Spinal cord (tissue), 10 donors: Measurements from ENCODE around the gene COG1. TPM values are rescaled to one million over a fixed set of nuclear protein-coding genes. Genes with fewer than 3 reads are reported as not detected.

Experiments used
- DNase-seq, 6 donors: peaks; one replicate each; pipeline versions ENCODE4 v3.0.0 to v3.0.0-alpha.2; 2013 to 2015; ENCODE audit warnings: low spot score in 6 of 6, low read depth in 4 of 6
- H3K27ac ChIP-seq: one replicate; pipeline ENCODE4 v1.5.1; 2013; ENCODE audit warnings: low read depth, low read length, control low read depth
- H3K27me3 ChIP-seq: one replicate; pipeline ENCODE4 v1.6.1; 2013; ENCODE audit warnings: low read length; ENCODE audit not compliant: control insufficient read depth, insufficient read depth
- H3K36me3 ChIP-seq: one replicate; pipeline ENCODE4 v1.6.1; 2013; ENCODE audit warnings: low read length; ENCODE audit not compliant: control insufficient read depth, insufficient read depth
- H3K4me1 ChIP-seq: one replicate; pipeline ENCODE4 v1.6.1; 2013; ENCODE audit warnings: low read length; ENCODE audit not compliant: control insufficient read depth, insufficient read depth
- H3K4me3 ChIP-seq: one replicate; pipeline ENCODE4 v1.5.1; 2013; ENCODE audit warnings: low read depth, low read length, control low read depth
- H3K9me3 ChIP-seq: one replicate; pipeline ENCODE4 v1.6.1; 2013; ENCODE audit warnings: low read length; ENCODE audit not compliant: control insufficient read depth, insufficient read depth
- WGBS: methylation state at CpG from one replicate; pipeline ENCODE4 v1.1.5; 2013; ENCODE audit warnings: missing lambda C conversion rate; ENCODE audit not compliant: insufficient coverage; 5-methylcytosine and 5-hydroxymethylcytosine counted together
- polyA plus RNA-seq, 2 donors: library from polyadenylated mRNA; unstranded; fragments of 120-200 nt; gene quantifications; one replicate each; pipeline ENCODE4 v1.2.1, GENCODE V29; 2013; ENCODE audit not compliant: insufficient read length in 2 of 2
- total RNA-seq, 2 donors: library from RNA; depleted of rRNA in 1 of 2; stranded (reverse); fragments of 120-200 nt in 1 of 2; fragments of >200 nt in 1 of 2; gene quantifications; one replicate each; pipeline versions ENCODE4 v1.2.3 to v1.2.4, GENCODE V29; 2013 to 2014
- donor health status: healthy.

Gene COG1
- total and polyA plus RNA-seq, 4 donors = 18.7 to 64.7 (median 45.6) TPM

- WGBS = 100% methylated on average over 6 of the region's 10 CpGs
- H3K4me1 ChIP-seq = peaks cover 23% of the 10 kb centered on the region
- H3K9me3 ChIP-seq = no peaks in the 10 kb centered on the region
- H3K36me3 ChIP-seq = peaks cover 13% of the 10 kb centered on the region
- no peaks in the 10 kb centered on the region for H3K27me3 ChIP-seq
- H3K27ac ChIP-seq = no peak overlapping the region
- H3K4me3 ChIP-seq = no peak overlapping the region
- no peak for DNase-seq
Observed at GRCh38 chr17:73234736-73235135, 41.9 kb downstream of the COG1 start.

GRCh38 chr17:73237714-73238113 is 44.9 kb downstream of the COG1 start:
- WGBS = 85% methylated on average over 5 of the region's 6 CpGs

DNA sequence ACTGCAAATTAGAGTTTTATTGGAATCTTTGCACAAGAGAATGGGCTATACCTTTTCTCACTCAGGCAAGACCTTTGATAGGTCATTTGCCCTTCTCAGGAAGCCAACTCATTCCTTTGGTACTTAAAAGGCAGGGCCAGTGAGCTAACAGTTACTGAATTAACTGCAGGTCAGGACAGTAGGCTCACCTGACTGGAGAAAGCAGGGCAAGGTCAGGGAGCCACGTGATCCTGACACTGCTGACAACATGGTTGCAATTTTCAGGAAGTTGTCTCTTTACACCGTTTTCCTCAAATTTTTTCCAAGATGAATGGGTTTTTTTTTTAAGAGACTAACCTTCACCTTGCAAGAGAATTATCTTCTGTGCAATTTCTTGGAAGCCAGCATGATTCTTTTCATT is 47.7 kb downstream of the COG1 start:
- no peaks in the 10 kb centered on the region for H3K4me1 ChIP-seq
- 100% methylated on average over 1 of the region's 2 CpGs for WGBS
- no peak overlapping the region for H3K27ac ChIP-seq
- no peaks in the 10 kb centered on the region for H3K27me3 ChIP-seq
- H3K4me3 ChIP-seq = no peak overlapping the region
- peaks cover 28% of the 10 kb centered on the region for H3K36me3 ChIP-seq
- H3K9me3 ChIP-seq = no peaks in the 10 kb centered on the region
- DNase-seq = no peak

More at GRCh38 chr17:73237714-73238113, 44.9 kb downstream of the COG1 start:
- H3K27ac ChIP-seq = no peak overlapping the region
- H3K36me3 ChIP-seq = peaks cover 17% of the 10 kb centered on the region
- H3K9me3 ChIP-seq = no peaks in the 10 kb centered on the region
- H3K4me3 ChIP-seq = no peak overlapping the region
- no peak for DNase-seq
- H3K27me3 ChIP-seq = no peaks in the 10 kb centered on the region
- peaks cover 12% of the 10 kb centered on the region for H3K4me1 ChIP-seq

GRCh38 chr17:73247726-73248125 is 54.9 kb downstream of the COG1 start:
- Histone ChIP-seq H3K27me3 (no peaks in the 10 kb centered on the region), H3K36me3 (peaks cover 24% of the 10 kb centered on the region), H3K4me3 (no peak overlapping the region), H3K27ac (no peak overlapping the region), H3K4me1 (no peaks in the 10 kb centered on the region), H3K9me3 (no peaks in the 10 kb centered on the region)
- DNase-seq = peak in 1 of 6 donors; percentile 50
- 100% methylated on average over 1 of the region's 2 CpGs for WGBS

GRCh38 chr17:73248532-73248931 is 55.7 kb downstream of the COG1 start:
- H3K9me3 ChIP-seq = no peaks in the 10 kb centered on the region
- 60% methylated on average over 1 of the region's 10 CpGs for WGBS
- H3K4me1 ChIP-seq = no peaks in the 10 kb centered on the region
- peaks cover 19% of the 10 kb centered on the region for H3K36me3 ChIP-seq
- H3K4me3 ChIP-seq = no peak overlapping the region
- no peak overlapping the region for H3K27ac ChIP-seq
- H3K27me3 ChIP-seq = no peaks in the 10 kb centered on the region
- DNase-seq = no peak

GRCh38 chr17:73249700-73250099 is 56.8 kb downstream of the COG1 start:
- H3K27ac ChIP-seq = no peak overlapping the region
- H3K36me3 ChIP-seq = peaks cover 11% of the 10 kb centered on the region
- 64% methylated on average over 7 of the region's 8 CpGs for WGBS
- peak in 1 of 6 donors; percentile 71 for DNase-seq
- no peak overlapping the region for H3K4me3 ChIP-seq
- H3K27me3 ChIP-seq = no peaks in the 10 kb centered on the region
- no peaks in the 10 kb centered on the region for H3K4me1 ChIP-seq
- H3K9me3 ChIP-seq = no peaks in the 10 kb centered on the region

GRCh38 chr17:73250851-73251640 is 58.2 kb downstream of the COG1 start:
- H3K27me3 ChIP-seq = no peaks in the 10 kb centered on the region
- H3K27ac ChIP-seq = no peak overlapping the region
- peaks cover 6% of the 10 kb centered on the region for H3K4me1 ChIP-seq
- no peak for DNase-seq
- H3K4me3 ChIP-seq = no peak overlapping the region
- WGBS = 61% methylated on average over 10 of the region's 10 CpGs
- peaks cover 9% of the 10 kb centered on the region for H3K36me3 ChIP-seq
- H3K9me3 ChIP-seq = no peaks in the 10 kb centered on the region

GRCh38 chr17:73251871-73252270 is 59.0 kb downstream of the COG1 start:
- no peak for DNase-seq
- Histone ChIP-seq H3K4me3 (no peak overlapping the region), H3K36me3 (peaks cover 3% of the 10 kb centered on the region), H3K4me1 (peaks cover 12% of the 10 kb centered on the region), H3K27ac (no peak overlapping the region), H3K9me3 (no peaks in the 10 kb centered on the region), H3K27me3 (no peaks in the 10 kb centered on the region)
- WGBS = 89% methylated on average over 3 of the region's 8 CpGs

GRCh38 chr17:73255671-73256181 is 62.9 kb downstream of the COG1 start:
- Histone ChIP-seq H3K4me1 (peaks cover 18% of the 10 kb centered on the region), H3K4me3 (no peak overlapping the region), H3K9me3 (no peaks in the 10 kb centered on the region), H3K36me3 (no peaks in the 10 kb centered on the region), H3K27me3 (no peaks in the 10 kb centered on the region), H3K27ac (peak overlapping the region; percentile 17)
- WGBS = 1% methylated on average over 6 of the region's 8 CpGs
- peak in 3 of 6 donors; percentile 61 to 89 (median 81) for DNase-seq

DNA sequence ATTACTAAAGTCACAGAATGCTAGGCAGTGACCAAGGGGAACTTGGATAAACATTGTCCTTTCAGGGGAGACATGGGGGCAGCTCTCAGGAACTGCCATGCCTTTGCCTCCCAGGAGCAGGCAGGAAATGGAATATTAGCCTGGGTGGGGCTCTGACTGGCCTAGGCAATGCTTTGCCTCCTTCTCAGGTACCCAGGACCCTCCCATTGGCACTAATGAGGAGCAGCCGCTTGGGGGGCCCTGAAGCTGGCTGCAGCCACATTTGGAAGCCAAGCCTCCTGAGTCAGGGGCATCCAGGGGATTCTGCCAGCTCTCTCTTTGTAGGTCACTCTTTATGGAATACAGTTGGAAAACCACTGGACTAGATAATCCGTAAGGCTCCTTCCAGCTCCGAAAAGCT is 63.4 kb downstream of the COG1 start:
- no peak for DNase-seq
- WGBS = 90% methylated on average over 1 of the region's 3 CpGs

More for the DNA sequence above, 63.4 kb downstream of the COG1 start:
- Histone ChIP-seq H3K9me3 (no peaks in the 10 kb centered on the region), H3K27me3 (no peaks in the 10 kb centered on the region), H3K4me1 (peaks cover 18% of the 10 kb centered on the region), H3K4me3 (no peak overlapping the region), H3K36me3 (peaks cover 3% of the 10 kb centered on the region), H3K27ac (peak overlapping the region; percentile 17)
